MG63 (cell line): ENCODE measurements around the gene C14orf180. TPM values are rescaled to one million over a fixed set of nuclear protein-coding genes. Genes with fewer than 3 reads are reported as not detected.

Source experiments
- DNase-seq: peaks from one replicate; pipeline ENCODE4 v3.0.0-alpha.2; 2020
- H3K27me3 ChIP-seq: fragments of 250-450 bp; sonication (Bioruptor Pico); 2 replicates; pipeline ENCODE4 v1.5.1; 2020; ENCODE audit warnings: mild to moderate bottlenecking, moderate library complexity
- H3K36me3 ChIP-seq: fragments of 250-450 bp; sonication (Bioruptor Pico); 2 replicates; pipeline ENCODE4 v1.5.1; 2020; ENCODE audit warnings: mild to moderate bottlenecking, moderate library complexity
- H3K4me3 ChIP-seq: fragments of 250-450 bp; sonication (Bioruptor Pico); 2 replicates; pipeline ENCODE4 v1.5.1; 2020; ENCODE audit warnings: mild to moderate bottlenecking, moderate library complexity
- H3K9me3 ChIP-seq: fragments of 250-450 bp; sonication (Bioruptor Pico); 2 replicates; pipeline ENCODE4 v1.5.1; 2020; ENCODE audit warnings: mild to moderate bottlenecking, moderate library complexity
- total RNA-seq: library from RNA; depleted of rRNA; stranded (reverse); fragments of >200 nt; shearing (Covaris generic); gene quantifications from 2 replicates; pipeline ENCODE4 v1.2.3, GENCODE V29; 2014; ENCODE audit warnings: low replicate concordance; rRNA removed

Gene C14orf180
- total RNA-seq, 1 experiment from 2014 or later = not detected

DNA sequence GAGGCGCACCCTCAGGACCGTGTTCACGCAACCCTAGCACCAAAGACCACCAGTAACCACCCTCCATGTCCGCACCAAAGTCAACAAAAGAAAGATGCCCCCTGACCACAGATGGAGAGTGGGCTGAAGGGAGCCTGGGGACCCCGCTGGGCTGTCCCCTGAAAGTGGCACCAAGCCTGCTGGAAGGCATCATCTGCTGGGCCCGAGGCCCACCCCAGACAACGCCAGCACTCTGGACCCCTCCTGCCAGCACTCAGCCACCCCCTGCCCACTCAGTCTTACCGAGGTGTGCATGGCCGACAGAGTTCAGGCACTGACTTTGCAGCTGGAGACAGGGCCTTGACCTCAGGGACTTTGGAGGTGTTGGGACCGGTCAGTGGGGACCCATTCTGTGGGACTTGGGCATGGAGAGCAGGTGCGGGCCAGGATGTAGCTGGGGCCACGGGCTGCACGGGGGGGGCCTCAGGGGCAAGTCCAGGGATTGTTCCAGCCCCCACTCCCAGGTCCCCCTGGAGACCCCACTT is 59.4 kb downstream of the C14orf180 start:
- H3K9me3 ChIP-seq = no peaks in the 10 kb centered on the region
- H3K27me3 ChIP-seq = no peaks in the 10 kb centered on the region
- H3K36me3 ChIP-seq = no peaks in the 10 kb centered on the region
- no peak for DNase-seq
- H3K4me3 ChIP-seq = no peak overlapping the region

DNA sequence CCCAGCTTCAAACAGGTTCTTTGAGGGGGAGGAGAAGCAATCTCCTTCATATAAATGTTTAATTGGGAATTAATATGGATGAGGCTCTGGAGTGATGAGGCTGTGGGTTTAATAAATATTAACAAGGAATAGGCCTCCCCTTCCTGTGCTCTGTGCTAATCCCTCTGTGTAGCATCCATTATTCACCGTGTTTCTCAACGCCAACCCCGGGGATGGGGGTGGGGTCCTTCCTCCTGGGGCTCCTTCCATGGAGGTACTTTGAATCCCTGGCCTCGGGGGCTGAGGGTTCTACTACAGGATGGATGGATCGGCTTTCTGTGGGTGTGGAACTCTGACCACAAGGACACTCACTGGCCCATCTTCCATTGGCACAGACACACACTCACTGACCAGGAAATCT is 59.9 kb downstream of the C14orf180 start:
- no peak for DNase-seq
- no peak overlapping the region for H3K4me3 ChIP-seq
- no peaks in the 10 kb centered on the region for H3K27me3 ChIP-seq
- no peaks in the 10 kb centered on the region for H3K9me3 ChIP-seq
- no peaks in the 10 kb centered on the region for H3K36me3 ChIP-seq

Other genes with a start within 250 kb of the C14orf180 start
- 1.1 TPM in 1 of 2 replicates, not detected in the other for gene TMEM179, start 25.0 kb downstream of the C14orf180 start, total RNA-seq
- 15.5 and 31.4 TPM in 2 replicates for gene INF2, start 109.9 kb downstream of the C14orf180 start, total RNA-seq
- gene ADSS1, start 144.5 kb downstream of the C14orf180 start, total RNA-seq = 4.0 and 4.2 TPM in 2 replicates
- gene SIVA1, start 173.4 kb downstream of the C14orf180 start, total RNA-seq = 166 and 169 TPM in 2 replicates
- gene AKT1, start 216.0 kb downstream of the C14orf180 start, total RNA-seq = 118 and 140 TPM in 2 replicates
- gene ZBTB42, start 221.3 kb downstream of the C14orf180 start, total RNA-seq = 2.5 and 3.9 TPM in 2 replicates